Ecto neural progenitor cell (in vitro differentiated cells): ENCODE results near the gene CCDC148.
"Not testable (repeated sequence)": the region's sequence is repeated elsewhere in the genome, so short reads cannot be mapped to it uniquely, and the experiment has no call there.

ENCODE experiments used
- DNase-seq: peaks from one replicate; pipeline ENCODE4 v3.0.0-alpha.2; 2018; ENCODE audit warnings: low spot score

CCDC148 gene

GRCh38 chr2:158481116-158481515, 24.6 kb upstream of the CCDC148 start:
- DNase-seq: no peak

DNA sequence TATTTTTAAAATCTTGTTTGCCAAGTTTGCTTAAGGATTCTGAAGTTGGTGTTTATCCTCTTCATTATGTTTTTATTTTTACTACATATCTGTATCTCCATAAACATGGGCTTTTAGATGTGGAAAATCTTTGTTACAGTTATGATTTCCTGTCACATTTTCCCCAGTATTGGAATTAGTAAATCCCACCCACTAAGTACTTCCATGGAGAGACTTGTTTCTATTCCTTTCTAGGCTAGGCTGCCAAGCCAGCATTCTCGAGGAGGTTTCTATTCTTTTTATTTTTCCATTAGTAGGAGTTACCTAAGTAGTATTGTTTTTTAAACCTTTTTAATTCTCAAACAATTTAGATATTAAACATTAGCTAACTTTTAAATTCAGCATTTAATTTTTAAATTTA, 22.3 kb upstream of the CCDC148 start:
- no peak for DNase-seq

- DNase-seq: no peak
Observed at GRCh38 chr2:158478237-158478636, 21.7 kb upstream of the CCDC148 start.

GRCh38 chr2:158477202-158477601, 20.6 kb upstream of the CCDC148 start:
- DNase-seq: no peak

- DNase-seq: not testable (repeated sequence)
Observed at GRCh38 chr2:158474526-158475011, 18.0 kb upstream of the CCDC148 start.

DNA sequence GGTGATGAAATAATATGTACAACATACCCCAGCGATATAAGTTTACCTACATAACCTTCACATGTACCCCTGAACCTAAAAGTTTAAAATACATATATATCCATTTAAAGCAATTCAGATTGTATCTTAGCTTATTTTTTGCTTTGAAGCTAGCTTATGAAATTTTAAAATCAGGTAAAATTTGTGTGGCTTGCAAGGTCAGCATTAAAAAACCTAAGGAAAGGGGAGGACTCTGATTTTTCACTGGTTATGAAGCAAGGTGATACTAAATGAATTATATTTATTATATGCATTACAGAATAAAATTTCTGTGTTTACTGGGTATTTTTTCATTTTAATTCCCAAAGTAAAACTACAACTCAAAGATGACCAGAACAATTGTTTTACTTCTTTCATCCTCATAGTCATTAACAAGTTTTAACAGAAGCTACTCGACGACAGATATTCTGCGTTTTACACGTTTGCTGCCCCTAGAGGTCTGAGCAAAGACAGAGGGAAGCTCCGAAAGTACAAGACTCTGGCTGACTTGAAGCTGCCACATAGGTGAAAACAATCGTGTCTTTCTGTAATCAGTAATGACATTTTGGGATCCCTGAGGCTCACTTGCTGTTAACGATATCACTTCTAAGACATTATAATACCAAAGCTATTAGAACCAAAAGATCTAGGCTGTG, 17.3 kb upstream of the CCDC148 start:
- DNase-seq: no peak

GRCh38 chr2:158473300-158473699, 16.7 kb upstream of the CCDC148 start:
- not testable (repeated sequence) for DNase-seq

GRCh38 chr2:158472829-158473228, 16.3 kb upstream of the CCDC148 start:
- not testable (repeated sequence) for DNase-seq

- DNase-seq: no peak
Observed at GRCh38 chr2:158467248-158467647, 10.7 kb upstream of the CCDC148 start.

DNA sequence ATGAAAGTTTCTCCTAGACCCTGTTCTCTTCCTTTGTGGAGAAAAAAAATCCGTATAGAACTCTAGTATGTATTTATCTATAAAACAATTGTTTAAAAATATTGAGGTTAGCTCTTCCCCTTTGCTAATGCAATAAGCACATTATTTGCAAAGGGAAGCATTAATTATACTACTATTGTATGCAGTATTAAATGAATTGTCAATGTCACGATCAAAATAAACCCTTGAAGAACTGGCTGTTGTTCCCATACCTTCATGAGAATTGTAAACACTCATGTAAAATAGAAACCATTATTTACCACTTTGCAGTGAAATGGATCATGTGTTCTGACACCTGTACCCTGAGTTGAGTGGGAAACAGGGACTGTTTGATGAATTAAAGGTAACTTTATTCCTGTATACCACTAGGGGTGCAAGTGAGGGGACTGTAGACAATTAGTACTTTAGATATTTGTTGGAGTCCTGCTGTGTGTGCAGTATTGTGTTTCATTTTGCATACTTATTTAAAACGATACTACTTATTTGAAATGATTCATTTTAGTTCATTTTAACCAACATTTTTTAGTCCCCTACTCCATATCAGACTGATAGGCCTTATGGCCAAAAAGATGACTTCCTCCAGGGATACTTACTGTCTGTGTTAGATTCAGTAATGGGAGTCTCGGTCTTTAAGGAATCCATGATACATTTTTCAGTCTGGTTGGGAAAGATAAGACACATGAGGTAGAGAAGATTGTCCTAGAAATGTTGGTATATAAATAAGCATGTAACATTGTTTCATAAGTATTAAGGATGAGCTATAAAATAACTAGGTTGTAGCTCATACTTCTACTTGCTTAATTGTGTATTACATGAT, 8.1 kb upstream of the CCDC148 start:
- no peak for DNase-seq

- no peak for DNase-seq
Observed at GRCh38 chr2:158463496-158464095, 7.0 kb upstream of the CCDC148 start.

DNA sequence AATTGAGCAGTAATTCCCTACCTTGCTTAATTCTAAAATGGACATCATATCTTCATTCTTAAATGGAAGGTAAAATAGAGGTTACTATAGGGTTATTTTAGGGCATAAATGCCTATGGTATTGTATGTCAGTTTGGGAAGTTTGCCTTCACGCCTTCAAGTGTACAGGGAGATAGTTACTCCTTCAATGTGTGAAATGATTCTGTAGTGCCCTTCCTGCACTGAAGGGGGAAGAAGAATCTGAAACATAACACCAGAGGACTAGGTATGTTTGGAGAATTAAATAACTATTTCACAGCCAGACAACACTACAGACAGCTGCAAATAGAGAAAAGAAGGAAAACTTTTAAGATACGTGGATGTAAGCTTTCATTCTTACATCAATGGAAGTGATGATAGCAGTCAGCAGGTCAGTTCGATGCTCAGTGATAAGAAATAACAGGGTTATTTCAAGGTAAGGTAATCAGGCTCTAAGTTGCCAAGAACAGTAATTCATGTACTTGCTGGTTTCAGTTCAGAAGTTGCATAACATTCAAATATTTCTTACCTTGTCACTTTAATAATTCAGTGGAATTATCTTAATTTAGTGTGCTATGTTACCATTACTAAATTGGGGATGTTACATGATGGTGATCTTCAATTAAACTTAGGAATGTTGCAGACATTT, 4.2 kb upstream of the CCDC148 start:
- DNase-seq: no peak

- DNase-seq: no peak
Observed at GRCh38 chr2:158459161-158460003, 2.8 kb upstream of the CCDC148 start.

DNA sequence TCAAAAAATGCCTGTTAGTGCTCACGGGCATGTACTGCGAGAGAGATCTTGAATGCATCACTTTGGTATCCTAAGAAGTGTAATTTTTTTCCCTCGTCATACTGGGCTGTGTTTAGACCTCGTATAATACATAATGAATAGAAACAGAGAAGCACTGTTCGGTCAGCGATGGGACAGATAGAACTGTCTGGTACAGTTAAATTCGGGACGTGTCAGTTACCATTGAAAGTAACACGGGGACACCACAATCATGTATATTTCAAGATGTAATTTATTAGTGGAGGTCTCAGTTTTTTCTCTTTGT, 2.0 kb upstream of the CCDC148 start:
- no peak for DNase-seq

DNA sequence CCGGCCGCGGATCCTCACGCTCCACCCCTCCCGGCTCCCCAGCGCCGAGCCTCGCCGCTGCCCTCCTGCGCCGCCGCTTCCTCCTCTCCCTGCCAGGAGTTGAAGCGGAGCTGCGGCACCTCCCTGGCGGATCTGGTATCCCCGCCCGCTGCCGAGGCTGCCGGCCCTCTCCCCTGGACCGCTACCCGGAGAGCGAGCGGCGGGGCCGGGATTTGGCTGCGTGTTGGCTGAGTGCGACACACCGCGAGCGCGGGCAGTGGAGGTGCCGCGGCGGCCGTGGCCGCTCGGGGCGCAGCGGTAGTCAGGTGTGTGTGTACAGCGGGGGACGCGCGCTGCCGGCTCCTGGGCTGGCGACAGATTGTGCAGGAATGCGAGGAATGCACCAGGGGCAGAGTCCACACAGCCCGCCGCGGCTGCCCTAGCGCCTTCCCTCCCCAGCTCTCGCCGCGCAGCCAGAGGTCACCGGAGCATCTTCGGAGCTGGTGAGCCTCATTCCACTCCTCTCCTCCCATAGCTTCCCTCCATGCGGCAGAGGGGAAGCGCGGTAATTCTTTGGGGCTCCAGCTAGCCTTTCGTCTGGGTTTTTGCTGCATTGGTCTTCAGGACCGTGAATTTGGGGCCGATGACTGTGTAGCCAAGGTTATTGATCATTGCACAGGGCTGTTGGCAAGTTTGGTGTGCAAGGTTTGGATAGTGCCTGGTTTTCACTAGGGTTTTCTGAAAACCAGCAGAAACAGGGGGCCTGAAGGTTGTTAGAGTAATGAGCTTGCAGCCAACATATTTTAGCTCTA, 1.5 kb upstream of the CCDC148 start:
- DNase-seq: peak; percentile 92

DNA sequence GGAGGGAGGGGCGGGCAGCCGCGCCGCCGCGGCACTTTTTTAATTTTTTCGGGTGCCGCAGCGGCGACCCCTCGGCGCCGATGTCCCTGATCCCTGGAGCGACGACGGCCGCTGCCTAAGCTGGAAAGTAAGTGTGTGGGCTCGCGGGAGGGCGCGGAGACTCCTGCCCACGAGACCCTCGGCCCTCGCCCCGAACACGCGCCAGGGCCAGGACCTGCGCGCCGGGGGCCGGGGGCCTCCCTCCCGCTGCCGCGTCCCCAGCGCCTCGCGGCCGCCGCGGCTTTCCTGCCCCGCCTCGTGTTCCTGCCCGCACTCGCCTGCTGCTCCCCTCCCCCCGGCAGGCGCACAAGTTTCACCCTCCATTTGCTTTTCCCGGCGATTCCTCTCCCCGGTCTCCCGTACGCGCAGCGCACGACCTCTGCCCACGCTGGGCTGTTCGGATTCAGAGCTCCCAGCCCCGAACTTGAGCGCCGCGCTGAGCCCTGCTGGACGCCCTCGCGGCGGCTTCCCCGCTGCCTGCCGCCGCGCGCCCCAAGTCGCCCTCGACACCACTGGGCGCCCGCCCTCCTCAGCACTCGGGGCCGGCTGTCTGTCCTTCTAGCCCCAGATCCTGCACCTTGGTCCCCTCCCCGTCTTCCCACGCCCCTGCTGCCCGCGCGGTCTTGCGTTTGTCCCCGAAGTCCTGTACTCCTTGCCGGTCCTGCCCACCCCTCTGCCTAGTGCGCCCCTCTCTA, 706 bp upstream of the CCDC148 start:
- DNase-seq: peak; percentile 79

- no peak for DNase-seq
Observed at GRCh38 chr2:158443606-158444005, 12.9 kb downstream of the CCDC148 start.

DNA sequence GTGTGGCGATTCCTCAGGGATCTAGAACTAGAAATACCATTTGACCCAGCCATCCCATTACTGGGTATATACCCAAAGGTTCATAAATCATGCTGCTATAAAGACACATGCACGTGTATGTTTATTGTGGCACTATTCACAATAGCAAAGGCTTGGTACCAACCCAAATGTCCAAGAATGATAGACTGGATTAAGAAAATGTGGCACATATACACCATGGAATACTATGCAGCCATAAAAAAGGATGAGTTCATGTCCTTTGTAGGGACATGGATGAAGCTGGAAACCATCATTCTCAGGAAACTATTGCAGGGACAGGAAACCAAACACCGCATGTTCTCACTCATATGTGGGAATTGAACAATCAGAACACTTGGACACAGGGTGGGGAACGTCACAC, 17.5 kb downstream of the CCDC148 start:
- not testable (repeated sequence) for DNase-seq

DNA sequence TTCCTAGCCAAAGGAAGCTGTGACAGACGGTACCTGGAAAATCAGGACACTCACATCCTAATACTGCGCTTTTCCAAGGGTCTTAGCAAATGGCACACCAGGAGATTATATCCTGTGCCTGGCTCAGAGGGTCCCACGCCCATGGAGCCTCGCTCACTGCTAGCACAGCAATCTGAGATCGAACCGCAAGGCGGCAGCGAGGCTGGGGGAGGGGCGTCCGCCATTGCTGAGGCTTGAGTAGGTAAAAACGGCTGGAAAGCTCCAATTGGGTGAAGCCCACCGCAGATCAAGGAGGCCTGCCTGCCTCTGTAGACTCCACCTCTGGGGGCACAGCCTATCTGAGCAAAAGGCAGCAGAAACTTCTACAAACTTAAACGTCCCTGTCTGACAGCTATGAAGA, 22.8 kb downstream of the CCDC148 start:
- not testable (repeated sequence) for DNase-seq

- DNase-seq: no peak
Observed at GRCh38 chr2:158432117-158432516, 24.4 kb downstream of the CCDC148 start.
